ENCODE measurements around the gene SIL1.
"Not testable (repeated sequence)": the region's sequence is repeated elsewhere in the genome, so short reads cannot be mapped to it uniquely, and the experiment has no call there.

The SIL1 gene

DNA sequence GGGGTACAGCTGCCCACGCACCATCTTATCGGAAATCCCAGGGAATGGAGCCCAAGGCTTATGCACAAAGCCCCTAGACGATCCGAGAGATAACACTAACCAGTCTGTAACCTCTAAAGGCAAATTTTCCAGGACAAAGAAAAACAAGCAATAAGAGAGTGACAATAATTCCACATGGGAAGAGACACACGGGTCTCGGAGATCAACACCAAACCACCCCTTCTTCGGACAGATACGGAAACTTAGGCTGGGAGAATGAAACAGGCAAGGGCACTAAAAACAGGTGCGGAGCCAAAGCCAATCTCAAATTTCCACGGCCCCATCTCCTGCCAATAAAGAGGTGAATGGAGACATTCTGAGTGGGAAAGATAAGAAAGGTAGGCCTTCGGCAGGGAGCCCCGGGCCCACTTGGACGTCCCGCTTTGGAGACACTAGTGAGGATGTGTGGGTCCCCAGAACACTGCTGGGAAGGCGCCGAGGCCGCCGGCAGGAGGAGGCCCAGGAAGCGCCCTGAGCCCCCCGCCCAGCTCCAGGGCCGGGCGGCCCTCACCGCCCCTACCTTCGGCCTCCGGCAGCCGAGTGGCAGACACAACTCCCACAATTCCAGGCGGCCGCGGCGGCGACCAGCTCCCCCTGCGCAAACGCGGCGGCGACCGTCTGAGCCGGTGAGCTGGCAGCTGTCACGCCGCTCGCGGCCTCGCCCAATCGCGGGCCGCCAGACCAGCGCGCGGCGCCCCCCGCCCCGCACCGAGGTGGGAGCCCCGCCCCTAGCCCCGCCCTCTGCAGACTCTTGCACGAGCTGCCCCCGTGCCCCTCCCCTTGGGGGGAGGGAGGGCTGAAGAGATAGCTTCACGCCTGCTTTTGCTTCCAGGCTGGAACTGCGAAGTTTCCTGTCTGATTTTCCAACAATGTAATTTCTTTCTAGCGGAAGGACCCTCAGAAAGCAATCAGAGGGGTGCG is at the start of gene SIL1:
SIL1 (minus strand) TSS at position 659 of the 960 bp plus-strand sequence. CDS start 70,525 bp downstream, outside the sequence.
- peak; percentile 94 for DNase-seq (ENCODE audit: low spot score)

DNA sequence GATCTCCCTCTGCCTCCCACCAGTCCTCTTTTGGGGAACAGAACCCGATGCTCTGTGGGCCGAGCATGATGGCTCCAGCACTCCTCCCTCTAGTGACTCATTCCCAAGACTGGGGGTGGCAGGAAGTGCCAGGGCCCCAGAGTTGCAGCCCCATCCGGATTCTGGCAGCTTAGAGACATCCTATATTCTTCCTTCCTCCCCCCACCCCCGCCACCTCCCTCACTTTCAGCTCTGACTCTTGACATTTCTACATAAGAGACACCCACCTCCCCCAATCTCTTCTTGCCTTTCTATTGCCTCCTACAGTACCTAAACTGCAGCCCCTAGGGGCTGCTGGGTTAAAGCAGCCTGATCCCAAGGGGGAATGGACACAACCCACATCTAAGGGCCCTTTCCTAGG is 48.2 kb upstream of the SIL1 start:
- peak; percentile 74 for DNase-seq (ENCODE audit: low spot score)

DNA sequence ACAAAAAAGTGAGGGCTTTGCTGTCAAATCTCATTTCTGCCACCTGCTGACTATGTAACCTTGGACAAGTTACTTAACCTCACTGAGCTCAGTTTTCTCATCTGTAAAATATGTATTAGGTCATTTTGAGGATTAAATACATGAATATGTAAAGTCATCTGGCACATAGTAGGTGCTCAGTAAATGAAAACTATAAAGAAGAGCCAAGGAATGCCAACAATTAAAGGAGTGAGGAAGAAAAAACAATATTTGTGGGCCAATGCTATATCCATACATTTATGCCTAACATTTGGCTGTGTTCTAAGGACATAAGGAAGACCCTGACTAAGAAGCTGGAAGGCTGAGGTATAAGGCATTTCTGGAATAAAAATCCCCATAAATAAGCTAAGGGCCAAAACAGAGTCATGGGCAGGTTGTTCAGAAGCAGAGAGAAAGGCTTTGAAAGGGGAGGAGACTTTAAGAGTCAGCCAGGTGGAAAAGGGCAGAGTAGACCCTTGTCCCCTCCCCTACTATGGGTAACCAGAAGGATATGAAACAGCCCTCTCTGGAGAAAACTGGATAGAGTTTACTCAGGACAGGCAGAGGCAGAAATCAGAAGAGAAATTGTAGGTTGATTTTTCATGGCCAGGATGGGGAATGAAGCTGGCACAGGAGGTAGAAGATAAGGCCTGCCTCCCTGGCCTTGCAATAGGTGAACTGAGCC is 47.6 kb upstream of the SIL1 start:
- no peak for DNase-seq (ENCODE audit: low spot score)

- DNase-seq (ENCODE audit: low spot score): no peak
Measured at GRCh38 chr5:139243425-139243970, 45.3 kb upstream of the SIL1 start.

GRCh38 chr5:139241139-139241538 is 43.0 kb upstream of the SIL1 start:
- no peak for DNase-seq (ENCODE audit: low spot score)

GRCh38 chr5:139236479-139236878 is 38.3 kb upstream of the SIL1 start:
- no peak for DNase-seq (ENCODE audit: low spot score)

GRCh38 chr5:139232147-139232724 is 34.1 kb upstream of the SIL1 start:
- DNase-seq (ENCODE audit: low spot score): no peak

GRCh38 chr5:139228201-139228803 is 30.1 kb upstream of the SIL1 start:
- no peak for DNase-seq (ENCODE audit: low spot score)

GRCh38 chr5:139226131-139226530 is 28.0 kb upstream of the SIL1 start:
- no peak for DNase-seq (ENCODE audit: low spot score)

DNA sequence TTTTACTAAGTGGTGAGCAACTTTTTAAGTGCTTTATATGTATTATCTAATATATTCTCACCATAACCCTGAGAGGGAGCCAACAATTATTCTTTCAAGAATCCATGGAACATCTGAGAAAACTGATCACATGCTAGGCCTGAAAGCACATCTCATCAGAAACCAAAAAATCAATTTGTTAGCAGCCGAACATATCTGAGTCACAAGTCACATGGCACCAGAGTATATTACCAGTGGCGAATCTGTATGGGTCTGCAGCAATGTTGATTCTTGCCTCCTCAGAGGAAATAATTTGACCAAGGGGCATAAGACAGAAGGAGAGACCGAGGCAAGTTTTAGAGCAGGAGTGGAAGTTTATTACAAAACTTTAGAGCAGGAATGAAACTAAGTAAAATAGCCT is 25.3 kb upstream of the SIL1 start:
- DNase-seq (ENCODE audit: low spot score): no peak

GRCh38 chr5:139222346-139222745 is 24.2 kb upstream of the SIL1 start:
- no peak for DNase-seq (ENCODE audit: low spot score)

GRCh38 chr5:139218038-139218437 is 19.9 kb upstream of the SIL1 start:
- not testable (repeated sequence) for DNase-seq (ENCODE audit: low spot score)

- DNase-seq (ENCODE audit: low spot score): no peak
Measured at GRCh38 chr5:139215107-139215975, 17.2 kb upstream of the SIL1 start.

DNA sequence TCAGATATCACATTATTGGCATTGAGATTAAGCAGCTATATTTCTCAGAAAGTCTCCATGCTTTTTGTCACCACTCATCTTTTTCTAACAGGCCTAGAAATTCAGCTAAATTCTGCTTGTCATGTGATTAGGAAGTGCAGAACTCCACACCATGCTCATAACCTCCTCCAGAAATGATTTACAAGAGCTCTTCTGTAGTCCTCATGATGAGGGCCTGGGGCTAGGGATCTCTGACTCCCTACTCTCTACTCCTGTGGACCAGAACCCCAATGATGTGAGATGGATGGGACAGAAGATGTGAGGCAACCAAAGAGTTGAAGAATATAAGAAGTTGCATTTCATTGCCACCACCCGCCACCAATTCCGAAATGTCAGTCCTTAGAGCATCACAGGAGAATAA is 16.5 kb upstream of the SIL1 start:
- DNase-seq (ENCODE audit: low spot score): no peak

DNA sequence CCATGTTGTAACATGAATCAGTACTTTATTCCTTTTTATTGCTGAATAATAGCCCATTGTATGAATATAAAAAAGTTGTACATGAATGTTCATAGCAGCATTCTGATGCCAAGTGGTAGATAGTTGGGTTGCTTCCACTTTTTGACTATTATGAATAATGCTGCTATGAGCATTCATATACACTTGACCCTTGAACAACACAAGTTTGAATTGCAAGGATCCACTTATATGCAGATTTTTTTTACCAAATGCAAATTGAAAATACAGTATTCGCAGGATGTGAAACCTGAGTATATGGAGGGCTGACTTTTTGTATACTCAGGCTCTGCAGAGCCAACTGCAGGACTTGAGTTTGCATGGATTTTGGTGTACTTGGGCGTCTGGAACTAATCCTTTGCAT is 14.7 kb upstream of the SIL1 start:
- no peak for DNase-seq (ENCODE audit: low spot score)

DNA sequence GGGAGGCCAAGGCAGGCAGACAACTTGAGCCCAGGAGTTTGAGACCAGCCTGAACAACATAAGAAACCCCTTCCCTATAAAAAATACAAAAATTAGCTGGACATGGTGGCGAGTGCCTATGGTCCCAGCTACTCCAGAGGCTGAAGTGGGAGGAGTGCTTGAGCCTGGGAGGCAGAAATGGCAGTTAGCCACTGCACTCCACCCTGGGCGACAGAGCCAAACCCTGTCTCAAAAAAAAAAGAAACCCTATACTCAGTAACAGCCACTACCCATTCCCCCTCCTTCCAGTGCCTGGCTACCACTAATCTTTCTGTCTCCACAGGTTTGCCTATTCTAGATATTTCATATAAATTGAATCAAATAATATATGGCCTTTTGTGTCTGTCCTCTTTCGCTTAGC is 14.3 kb upstream of the SIL1 start:
- DNase-seq (ENCODE audit: low spot score): no peak

DNA sequence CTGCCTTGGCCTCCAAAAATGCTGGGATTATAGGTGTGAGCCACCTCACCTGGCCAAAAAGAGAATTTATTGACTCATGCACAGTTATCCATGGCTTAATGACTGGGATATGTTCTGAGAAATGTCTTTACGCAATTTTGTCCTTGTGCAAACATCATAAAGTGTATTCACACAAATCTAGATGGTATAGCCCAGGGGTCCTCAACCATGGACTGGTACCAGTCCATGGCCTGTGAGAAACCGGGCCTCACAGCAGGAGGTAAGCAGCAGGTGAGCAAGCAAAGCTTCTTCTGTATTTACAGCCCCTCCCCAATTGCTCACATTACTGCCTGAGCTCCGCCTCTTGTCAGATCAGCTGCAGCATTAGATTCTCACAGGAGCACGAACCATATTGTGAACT is 12.4 kb upstream of the SIL1 start:
- no peak for DNase-seq (ENCODE audit: low spot score)

GRCh38 chr5:139207297-139208000 is 9.3 kb upstream of the SIL1 start:
- no peak for DNase-seq (ENCODE audit: low spot score)

DNA sequence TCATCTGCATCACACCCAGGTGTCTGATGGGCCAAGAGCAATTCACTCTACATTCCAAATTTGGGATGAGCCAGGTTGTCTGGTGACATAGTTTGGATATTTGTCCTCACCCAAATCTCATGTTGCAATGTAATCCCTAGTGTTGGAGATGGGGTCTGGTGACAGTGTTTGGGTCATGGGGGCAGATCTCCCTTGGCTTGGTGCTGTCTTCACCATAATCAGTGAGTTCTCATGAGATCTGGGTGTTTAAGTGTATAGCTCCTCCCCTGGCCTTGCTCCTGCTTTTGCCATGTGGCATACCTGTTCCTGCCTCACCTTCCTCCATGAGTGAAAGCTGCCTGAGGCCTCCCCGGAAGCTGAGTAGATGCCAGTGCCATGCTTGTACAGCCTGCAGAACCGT is 7.4 kb upstream of the SIL1 start:
- DNase-seq (ENCODE audit: low spot score): no peak

DNA sequence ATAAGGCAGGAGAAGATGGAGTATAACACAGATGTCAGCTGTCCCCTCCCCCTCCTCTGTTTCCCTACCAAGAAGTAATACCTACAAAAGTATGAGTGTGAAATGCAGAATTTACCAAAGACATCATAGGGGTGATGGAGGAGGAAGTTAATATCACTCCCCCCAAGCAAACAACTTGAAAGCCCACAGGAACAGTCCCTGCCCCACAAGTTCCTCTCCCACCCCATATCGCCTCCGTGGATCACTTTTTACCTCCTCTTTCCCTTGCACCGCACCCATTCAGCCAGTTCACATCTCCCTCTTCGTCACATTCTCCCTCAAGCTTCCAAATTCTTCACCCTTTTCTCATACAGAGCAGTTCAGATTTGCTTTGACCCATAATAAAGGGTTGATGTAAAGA is 7.0 kb upstream of the SIL1 start:
- DNase-seq (ENCODE audit: low spot score): no peak

GRCh38 chr5:139204196-139204595 is 6.0 kb upstream of the SIL1 start:
- no peak for DNase-seq (ENCODE audit: low spot score)

Measured in kidney capillary endothelial cell (primary cell).